ENCODE results near the gene FCRLA.
"Not testable (repeated sequence)": the region's sequence is repeated elsewhere in the genome, so short reads cannot be mapped to it uniquely, and the experiment has no call there.

Gene FCRLA

GRCh38 chr1:161706482-161707347, at the start of gene FCRLA:
Gene FCRLA, plus strand, starts transcription at chr1:161707229. Its CDS starts 36 bp downstream, at chr1:161707265.
- FAIRE-seq = no peak

GRCh38 chr1:161658524-161658923, 48.5 kb upstream of the FCRLA start:
- not testable (repeated sequence) for DNase-seq (ENCODE audit: insufficient read length, low spot score); FAIRE-seq

More at GRCh38 chr1:161706482-161707347, at the start of gene FCRLA:
- no peak for DNase-seq (ENCODE audit: insufficient read length, low spot score)

GRCh38 chr1:161661660-161662311, 45.2 kb upstream of the FCRLA start:
- FAIRE-seq; DNase-seq (ENCODE audit: insufficient read length, low spot score): not testable (repeated sequence)

- FAIRE-seq = not testable (repeated sequence)
These were observed 44.2 kb upstream of the FCRLA start, which contains the start of gene FCGR2B for GRCh38 chr1:161662684-161663339. Gene FCGR2B, plus strand, starts transcription at chr1:161663143. Its CDS starts 99 bp downstream, at chr1:161663242.

GRCh38 chr1:161663569-161663968, 43.5 kb upstream of the FCRLA start:
- not testable (repeated sequence) for FAIRE-seq; DNase-seq (ENCODE audit: insufficient read length, low spot score)

More at GRCh38 chr1:161662684-161663339, 44.2 kb upstream of the FCRLA start, which contains the start of gene FCGR2B:
- not testable (repeated sequence) for DNase-seq (ENCODE audit: insufficient read length, low spot score)

- DNase-seq (ENCODE audit: insufficient read length, low spot score); FAIRE-seq: not testable (repeated sequence)
These were observed 42.3 kb upstream of the FCRLA start for GRCh38 chr1:161664689-161665088.

- FAIRE-seq; DNase-seq (ENCODE audit: insufficient read length, low spot score): not testable (repeated sequence)
These were observed 35.7 kb upstream of the FCRLA start for GRCh38 chr1:161671045-161672020.

GRCh38 chr1:161673437-161673836, 33.6 kb upstream of the FCRLA start:
- FAIRE-seq; DNase-seq (ENCODE audit: insufficient read length, low spot score): not testable (repeated sequence)

- FAIRE-seq; DNase-seq (ENCODE audit: insufficient read length, low spot score): not testable (repeated sequence)
These were observed 32.6 kb upstream of the FCRLA start for GRCh38 chr1:161674447-161674846.

GRCh38 chr1:161674908-161675307, 32.1 kb upstream of the FCRLA start:
- not testable (repeated sequence) for DNase-seq (ENCODE audit: insufficient read length, low spot score); FAIRE-seq

- FAIRE-seq (no peak), DNase-seq (ENCODE audit: insufficient read length, low spot score) (no peak)
These were observed 30.6 kb upstream of the FCRLA start for GRCh38 chr1:161676441-161676840.

- DNase-seq (ENCODE audit: insufficient read length, low spot score) (no peak), FAIRE-seq (no peak)
These were observed 29.9 kb upstream of the FCRLA start for GRCh38 chr1:161676958-161677689.

- DNase-seq (ENCODE audit: insufficient read length, low spot score) (no peak), FAIRE-seq (no peak)
These were observed 28.5 kb upstream of the FCRLA start for GRCh38 chr1:161678500-161678899.

GRCh38 chr1:161681879-161682278, 25.1 kb upstream of the FCRLA start:
- DNase-seq (ENCODE audit: insufficient read length, low spot score) = no peak
- no peak for FAIRE-seq

- DNase-seq (ENCODE audit: insufficient read length, low spot score) (no peak), FAIRE-seq (no peak)
These were observed 18.1 kb upstream of the FCRLA start for GRCh38 chr1:161688946-161689345.

- FAIRE-seq (no peak), DNase-seq (ENCODE audit: insufficient read length, low spot score) (no peak)
These were observed 15.2 kb upstream of the FCRLA start for GRCh38 chr1:161691846-161692245.

- FAIRE-seq = not testable (repeated sequence)
These were observed 13.9 kb upstream of the FCRLA start for GRCh38 chr1:161693020-161693712.

GRCh38 chr1:161698302-161698701, 8.7 kb upstream of the FCRLA start:
- not testable (repeated sequence) for DNase-seq (ENCODE audit: insufficient read length, low spot score); FAIRE-seq

More at GRCh38 chr1:161693020-161693712, 13.9 kb upstream of the FCRLA start:
- not testable (repeated sequence) for DNase-seq (ENCODE audit: insufficient read length, low spot score)
